Hepatocyte (in vitro differentiated cells): ENCODE data around the gene BEND5. TPM values are rescaled to one million over a fixed set of nuclear protein-coding genes. Genes with fewer than 3 reads are reported as not detected.

Experiments
- DNase-seq: peaks from one replicate; pipeline ENCODE4 v3.0.0-alpha.2; 2016; ENCODE audit warnings: low spot score
- H2AFZ ChIP-seq: fragments of 200-600 bp; sonication (generic); 2 replicates; pipeline ENCODE4 v1.6.0; 2016; ENCODE audit warnings: antibody characterized with exemption, mild to moderate bottlenecking
- H3K27ac ChIP-seq: fragments of 200-600 bp; sonication (generic); 2 replicates; pipeline ENCODE4 v1.5.1; 2016; ENCODE audit warnings: mild to moderate bottlenecking
- H3K27me3 ChIP-seq: fragments of 200-600 bp; sonication (generic); 2 replicates; pipeline ENCODE4 v1.6.1; 2016
- H3K36me3 ChIP-seq: fragments of 200-600 bp; sonication (generic); replicated peaks from 2 replicates; pipeline ENCODE4 v1.5.1; 2016; ENCODE audit warnings: low read depth; ENCODE audit not compliant: insufficient read depth
- H3K4me1 ChIP-seq: fragments of 200-600 bp; sonication (generic); 2 replicates; pipeline ENCODE4 v1.5.1; 2016; ENCODE audit warnings: mild to moderate bottlenecking, moderate library complexity; ENCODE audit not compliant: insufficient read depth
- H3K4me2 ChIP-seq: fragments of 200-600 bp; sonication (generic); 2 replicates; pipeline ENCODE4 v1.6.0; 2016
- H3K4me3 ChIP-seq: fragments of 200-600 bp; sonication (generic); 2 replicates; pipeline ENCODE4 v1.5.1; 2016; ENCODE audit warnings: mild to moderate bottlenecking
- H3K79me2 ChIP-seq: fragments of 200-600 bp; sonication (generic); 2 replicates; pipeline ENCODE4 v1.6.0; 2017; ENCODE audit warnings: mild to moderate bottlenecking
- H3K9me2 ChIP-seq: fragments of 200-600 bp; sonication (generic); replicated peaks from 2 replicates; pipeline ENCODE4 v1.6.0; 2017; ENCODE audit warnings: mild to moderate bottlenecking; ENCODE audit not compliant: insufficient read depth
- H3K9me3 ChIP-seq: fragments of 200-600 bp; sonication (generic); 2 replicates; pipeline ENCODE4 v1.5.1; 2016; ENCODE audit warnings: low read depth, mild to moderate bottlenecking
- H4K20me1 ChIP-seq: fragments of 200-600 bp; sonication (generic); 2 replicates; pipeline ENCODE4 v1.6.0; 2016; ENCODE audit warnings: mild to moderate bottlenecking; ENCODE audit not compliant: insufficient read depth, poor library complexity, severe bottlenecking
- EZH2 ChIP-seq: fragments of 200-600 bp; sonication (generic); IDR thresholded peaks from 2 replicates; pipeline ENCODE4 v1.6.1; 2016; ENCODE audit warnings: antibody characterized with exemption, mild to moderate bottlenecking, borderline replicate concordance
- EZH2phosphoT487 ChIP-seq: fragments of 200-600 bp; sonication (generic); IDR thresholded peaks from one replicate; pipeline ENCODE4 v1.6.1; 2018; ENCODE audit warnings: antibody characterized with exemption, mild to moderate bottlenecking, low read depth, moderate library complexity; ENCODE audit not compliant: unreplicated experiment, severe bottlenecking
- WGBS: methylation state at CpG from one replicate; pipeline ENCODE4 v1.1.6; 2016; ENCODE audit warnings: low lambda C conversion rate; ENCODE audit errors: missing lambda C conversion rate; 5-methylcytosine and 5-hydroxymethylcytosine counted together
- polyA plus RNA-seq: library from polyadenylated mRNA; unstranded; fragments of >200 nt; fragmentation: Nextera tagmentation; extraction: Ambion mirVana; gene quantifications from 2 replicates; pipeline ENCODE4 v1.2.1, GENCODE V29; 2016
- total RNA-seq: library from RNA; depleted of rRNA; stranded (reverse); fragments of >200 nt; gene quantifications from 2 replicates; pipeline ENCODE4 v1.2.3, GENCODE V29; 2014
- TF ChIP-seq, protein P1 (sequence below): fragments of 200-600 bp; sonication (generic); IDR thresholded peaks from 2 replicates; pipeline ENCODE4 v1.5.1; 2016; ENCODE audit warnings: antibody characterized with exemption, mild to moderate bottlenecking; ENCODE audit not compliant: poor library complexity

The BEND5 gene
- total and polyA plus RNA-seq, 2 experiments from 2014 or later: 7.5 to 7.9 TPM

DNA sequence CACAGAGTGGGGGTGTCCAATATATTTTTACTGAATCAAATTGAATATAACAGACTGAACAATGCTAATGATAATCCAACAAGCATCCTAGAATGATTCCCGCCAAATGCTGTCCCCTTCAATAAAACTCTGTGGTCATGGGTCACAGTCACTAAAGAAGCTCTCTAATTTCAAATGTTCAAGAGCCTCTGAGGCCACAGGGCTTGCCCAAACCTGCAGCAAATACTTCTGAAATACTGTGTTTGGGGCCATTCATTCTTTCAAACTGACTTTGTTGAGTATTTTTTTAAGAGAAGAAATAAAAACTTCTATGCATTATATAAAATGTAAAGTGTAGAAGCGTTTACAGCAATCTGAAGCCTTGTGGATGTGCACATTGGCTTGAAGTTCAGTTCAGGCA, 7.6 kb upstream of the BEND5 start:
- WGBS: 94% methylated on average over 2 of the region's 2 CpGs
- H2AFZ ChIP-seq: no peak overlapping the region
- no peaks in the 10 kb centered on the region for H3K9me2 ChIP-seq
- TF ChIP-seq EZH2phosphoT487 (no peak), EZH2 (no peak)
- TF ChIP-seq, protein P1, sequence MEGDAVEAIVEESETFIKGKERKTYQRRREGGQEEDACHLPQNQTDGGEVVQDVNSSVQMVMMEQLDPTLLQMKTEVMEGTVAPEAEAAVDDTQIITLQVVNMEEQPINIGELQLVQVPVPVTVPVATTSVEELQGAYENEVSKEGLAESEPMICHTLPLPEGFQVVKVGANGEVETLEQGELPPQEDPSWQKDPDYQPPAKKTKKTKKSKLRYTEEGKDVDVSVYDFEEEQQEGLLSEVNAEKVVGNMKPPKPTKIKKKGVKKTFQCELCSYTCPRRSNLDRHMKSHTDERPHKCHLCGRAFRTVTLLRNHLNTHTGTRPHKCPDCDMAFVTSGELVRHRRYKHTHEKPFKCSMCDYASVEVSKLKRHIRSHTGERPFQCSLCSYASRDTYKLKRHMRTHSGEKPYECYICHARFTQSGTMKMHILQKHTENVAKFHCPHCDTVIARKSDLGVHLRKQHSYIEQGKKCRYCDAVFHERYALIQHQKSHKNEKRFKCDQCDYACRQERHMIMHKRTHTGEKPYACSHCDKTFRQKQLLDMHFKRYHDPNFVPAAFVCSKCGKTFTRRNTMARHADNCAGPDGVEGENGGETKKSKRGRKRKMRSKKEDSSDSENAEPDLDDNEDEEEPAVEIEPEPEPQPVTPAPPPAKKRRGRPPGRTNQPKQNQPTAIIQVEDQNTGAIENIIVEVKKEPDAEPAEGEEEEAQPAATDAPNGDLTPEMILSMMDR: no peak
- H4K20me1 ChIP-seq: no peaks in the 10 kb centered on the region
- no peaks in the 10 kb centered on the region for H3K36me3 ChIP-seq
- H3K79me2 ChIP-seq: no peaks in the 10 kb centered on the region
- peaks cover under 1% of the 10 kb centered on the region for H3K4me1 ChIP-seq
- no peak overlapping the region for H3K4me3 ChIP-seq
- H3K9me3 ChIP-seq: no peaks in the 10 kb centered on the region
- H3K27me3 ChIP-seq: no peaks in the 10 kb centered on the region
- H3K27ac ChIP-seq: no peak overlapping the region
- DNase-seq: no peak
- H3K4me2 ChIP-seq: no peak overlapping the region

DNA sequence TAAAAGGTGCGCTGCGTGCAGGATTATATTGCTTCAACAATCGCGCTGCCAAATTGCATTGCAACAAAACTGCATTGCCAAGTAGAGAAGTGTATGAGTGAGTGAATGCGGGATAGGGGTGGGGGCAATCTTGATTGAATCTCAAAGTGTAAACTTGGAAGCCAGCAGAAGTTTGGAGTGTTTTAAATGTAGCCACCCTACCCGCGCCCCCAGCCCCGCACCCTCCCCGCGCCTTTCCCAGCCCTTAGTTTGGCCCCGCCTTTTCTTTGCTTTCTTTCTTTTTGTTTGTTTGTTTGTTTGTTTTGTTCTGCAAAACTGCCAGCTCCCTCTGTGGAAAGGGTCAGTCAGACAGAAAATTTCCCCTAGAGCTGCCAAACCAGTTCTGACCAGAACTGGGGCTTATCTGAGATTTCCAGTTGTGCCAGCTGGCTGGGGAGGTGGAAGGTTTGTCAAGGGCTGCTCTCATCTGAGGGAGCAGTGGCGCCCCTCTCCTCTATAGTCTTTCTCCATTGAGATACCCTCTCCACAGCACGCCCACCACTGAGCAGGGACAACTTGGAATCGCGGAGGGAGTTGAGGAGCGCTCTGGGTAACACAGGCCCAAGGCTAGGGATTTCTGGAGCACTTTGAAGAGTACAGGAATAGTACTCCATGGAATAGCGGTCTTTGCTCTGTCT, 666 bp upstream of the BEND5 start:
- Histone ChIP-seq H3K9me2 (no peaks in the 10 kb centered on the region), H4K20me1 (no peaks in the 10 kb centered on the region), H3K4me1 (peaks cover 15% of the 10 kb centered on the region), H2AFZ (peak overlapping the region; percentile 86), H3K9me3 (no peaks in the 10 kb centered on the region), H3K4me3 (peak overlapping the region; percentile 91), H3K79me2 (peaks cover 12% of the 10 kb centered on the region), H3K36me3 (no peaks in the 10 kb centered on the region), H3K27me3 (no peaks in the 10 kb centered on the region), H3K27ac (peak overlapping the region; percentile 22), H3K4me2 (peak overlapping the region; percentile 89)
- TF ChIP-seq, protein P1: no peak
- TF ChIP-seq EZH2phosphoT487 (no peak), EZH2 (no peak)
- WGBS: 8% methylated on average over 17 of the region's 17 CpGs
- peak; percentile 22 for DNase-seq

DNA sequence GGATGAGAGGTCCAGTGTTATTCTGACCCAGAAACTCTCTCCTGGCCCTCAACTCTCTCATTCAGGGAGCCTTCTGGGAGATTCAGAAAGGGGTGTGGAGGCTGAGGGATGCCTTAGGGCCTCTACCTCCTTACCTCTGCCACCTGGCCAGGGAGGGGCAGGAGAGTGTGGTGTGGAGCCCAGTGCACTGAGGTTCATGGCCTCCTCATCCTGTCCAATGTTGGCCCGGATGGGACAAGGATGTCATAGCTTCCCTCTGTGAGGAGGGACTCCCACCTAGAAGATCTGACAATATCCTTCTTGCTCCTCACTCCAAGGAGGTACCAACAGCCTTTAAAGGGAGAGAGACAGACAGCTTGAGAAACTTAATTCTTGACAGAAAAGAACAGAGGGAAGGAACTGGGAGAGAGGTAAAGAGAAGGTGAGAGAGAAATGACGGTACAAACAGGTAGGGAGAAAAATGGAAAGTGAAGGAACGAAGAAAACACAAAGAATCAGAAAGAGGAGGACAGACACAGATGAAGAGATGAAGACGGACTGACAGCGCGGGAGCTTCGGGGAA, 779 bp downstream of the BEND5 start:
- no peaks in the 10 kb centered on the region for H4K20me1 ChIP-seq
- H3K9me2 ChIP-seq: no peaks in the 10 kb centered on the region
- 6% methylated on average over 7 of the region's 7 CpGs for WGBS
- H3K4me3 ChIP-seq: peak overlapping the region; percentile 91
- DNase-seq: no peak
- H3K4me1 ChIP-seq: peaks cover 25% of the 10 kb centered on the region
- H3K9me3 ChIP-seq: no peaks in the 10 kb centered on the region
- TF ChIP-seq EZH2 (no peak), EZH2phosphoT487 (no peak)
- TF ChIP-seq, protein P1: no peak
- peak overlapping the region; percentile 79 for H3K27ac ChIP-seq
- peak overlapping the region; percentile 89 for H3K4me2 ChIP-seq
- no peaks in the 10 kb centered on the region for H3K27me3 ChIP-seq
- no peaks in the 10 kb centered on the region for H3K36me3 ChIP-seq
- H2AFZ ChIP-seq: peak overlapping the region; percentile 86
- peaks cover 17% of the 10 kb centered on the region for H3K79me2 ChIP-seq
